GM23338 (cell line): Measurements from ENCODE around the gene RNF31. TPM values are rescaled to one million over a fixed set of nuclear protein-coding genes. Genes with fewer than 3 reads are reported as not detected.

Experiments
- ATAC-seq: fragments of 200-7000 bp; cut with Tn5 transposase; 3 replicates; pipeline ENCODE4 v1.9.1; 2020
- DNase-seq: peaks from one replicate; pipeline ENCODE4 v3.0.0-alpha.2; 2015; ENCODE audit warnings: low spot score
- H2AFZ ChIP-seq: fragments of 200-600 bp; sonication (generic); 2 replicates; pipeline ENCODE4 v1.8.0; 2016; ENCODE audit warnings: antibody characterized with exemption, mild to moderate bottlenecking, moderate library complexity
- H3F3A ChIP-seq: fragments of 200-600 bp; sonication (generic); replicated peaks from 2 replicates; pipeline ENCODE4 v1.8.0; 2017; ENCODE audit warnings: antibody characterized with exemption, mixed run types, low read depth
- H3K27ac ChIP-seq: fragments of 200-600 bp; sonication (generic); 2 replicates; pipeline ENCODE4 v1.6.1; 2016; ENCODE audit warnings: low read depth
- H3K27me3 ChIP-seq: fragments of 200-600 bp; sonication (generic); 2 replicates; pipeline ENCODE4 v1.8.0; 2016; ENCODE audit warnings: mild to moderate bottlenecking, mixed run types, moderate library complexity; ENCODE audit not compliant: insufficient read depth
- H3K36me3 ChIP-seq: fragments of 200-600 bp; sonication (generic); 2 replicates; pipeline ENCODE4 v1.8.0; 2016; ENCODE audit warnings: mild to moderate bottlenecking; ENCODE audit not compliant: insufficient read depth
- H3K4me1 ChIP-seq: fragments of 200-600 bp; sonication (generic); 2 replicates; pipeline ENCODE4 v1.8.0; 2016; ENCODE audit warnings: mild to moderate bottlenecking, moderate library complexity; ENCODE audit not compliant: insufficient read depth
- H3K4me2 ChIP-seq: fragments of 200-600 bp; sonication (generic); 2 replicates; pipeline ENCODE4 v1.7.1; 2017; ENCODE audit warnings: mixed run types
- H3K4me3 ChIP-seq: fragments of 200-600 bp; sonication (generic); 2 replicates; pipeline ENCODE4 v1.6.1; 2016; ENCODE audit warnings: mixed run types
- H3K79me2 ChIP-seq: fragments of 200-600 bp; sonication (generic); replicated peaks from 2 replicates; pipeline ENCODE4 v1.8.0; 2017; ENCODE audit warnings: mild to moderate bottlenecking; ENCODE audit not compliant: insufficient read depth
- H3K9me2 ChIP-seq: fragments of 200-600 bp; sonication (generic); 2 replicates; pipeline ENCODE4 v1.8.0; 2017; ENCODE audit not compliant: insufficient read depth
- H4K20me1 ChIP-seq: fragments of 200-600 bp; sonication (generic); replicated peaks from 2 replicates; pipeline ENCODE4 v1.8.0; 2017; ENCODE audit warnings: mild to moderate bottlenecking; ENCODE audit not compliant: insufficient read depth
- H3K27ac Mint-ChIP-seq: 2 replicates; pipeline ENCODE4 v1.8.0; 2020; ENCODE audit warnings: inconsistent platforms, mild to moderate bottlenecking, moderate library complexity, mixed read lengths
- H3K27me3 Mint-ChIP-seq: 3 replicates; pipeline ENCODE4 v1.8.0; 2022; ENCODE audit warnings: low read depth, mild to moderate bottlenecking, moderate library complexity, mixed read lengths, inconsistent platforms; ENCODE audit not compliant: insufficient read depth, poor library complexity
- H3K36me3 Mint-ChIP-seq: 3 replicates; pipeline ENCODE4 v1.8.0; 2021; ENCODE audit warnings: low read depth, mild to moderate bottlenecking, inconsistent platforms, moderate library complexity, mixed read lengths
- H3K4me1 Mint-ChIP-seq: 3 replicates; pipeline ENCODE4 v1.8.0; 2020; ENCODE audit warnings: mild to moderate bottlenecking, inconsistent platforms, mixed read lengths
- H3K4me3 Mint-ChIP-seq: 3 replicates; pipeline ENCODE4 v1.8.0; 2021; ENCODE audit warnings: moderate library complexity, mild to moderate bottlenecking, inconsistent platforms, mixed read lengths
- H3K9me3 Mint-ChIP-seq: 3 replicates; pipeline ENCODE4 v1.8.0; 2020; ENCODE audit warnings: moderate library complexity, mild to moderate bottlenecking, inconsistent platforms, mixed read lengths
- CREB1 ChIP-seq: fragments of 250-450 bp; sonication (Bioruptor Pico); IDR thresholded peaks from 2 replicates; pipeline ENCODE4 v1.5.0; 2020; ENCODE audit warnings: low read depth, mild to moderate bottlenecking, moderate library complexity
- EZH2 ChIP-seq: fragments of 200-600 bp; sonication (generic); IDR thresholded peaks from one replicate; pipeline ENCODE4 v1.8.0; 2017; ENCODE audit warnings: antibody characterized with exemption, mild to moderate bottlenecking, low read depth; ENCODE audit not compliant: unreplicated experiment
- NANOG ChIP-seq: IDR thresholded peaks from 2 replicates; pipeline ENCODE4 v1.6.1; 2016; ENCODE audit warnings: antibody characterized with exemption, borderline replicate concordance
- POLR2AphosphoS5 ChIP-seq: IDR thresholded peaks from 2 replicates; pipeline ENCODE4 v1.6.1; 2016; ENCODE audit warnings: antibody characterized with exemption, low read depth
- STAT1 ChIP-seq: IDR thresholded peaks from one replicate; pipeline ENCODE4 v1.6.1; 2016; ENCODE audit warnings: antibody characterized with exemption; ENCODE audit not compliant: unreplicated experiment
- ZNF114 ChIP-seq: fragments of 250-450 bp; sonication (Bioruptor Pico); IDR thresholded peaks from 2 replicates; pipeline ENCODE4 v1.5.0; 2020; ENCODE audit warnings: mild to moderate bottlenecking, moderate library complexity
- ZNF331 ChIP-seq: fragments of 250-450 bp; sonication (Bioruptor Pico); IDR thresholded peaks from 2 replicates; pipeline ENCODE4 v1.5.0; 2020; ENCODE audit warnings: low read depth, mild to moderate bottlenecking, moderate library complexity
- ZNF462 ChIP-seq: fragments of 250-450 bp; sonication (Bioruptor Pico); IDR thresholded peaks from 2 replicates; pipeline ENCODE4 v1.5.0; 2020; ENCODE audit warnings: mild to moderate bottlenecking, moderate library complexity
- polyA plus RNA-seq: library from polyadenylated mRNA; unstranded; fragments of >200 nt; fragmentation: Nextera tagmentation; extraction: Ambion mirVana; gene quantifications from 2 replicates; pipeline ENCODE4 v1.2.1, GENCODE V29; 2016
- total RNA-seq: library from RNA; depleted of rRNA; stranded (reverse); fragments of >200 nt; shearing (Covaris generic); gene quantifications from 2 replicates; pipeline ENCODE4 v1.2.3, GENCODE V29; 2014
- TF ChIP-seq, protein P1 (sequence below), 2 experiments: fragments of 200-600 bp in 1 of 2; sonication (generic) in 1 of 2; conservative IDR thresholded peaks; 2 replicates each; pipeline versions ENCODE4 v1.5.1 to v1.6.1; 2016 to 2017; ENCODE audit warnings: antibody characterized with exemption in 2 of 2, low read depth in 2 of 2, mild to moderate bottlenecking in 2 of 2, moderate library complexity in 1 of 2
- TF ChIP-seq, protein P2 (sequence below): IDR thresholded peaks from one replicate; pipeline ENCODE4 v1.6.1; 2018; ENCODE audit warnings: antibody characterized with exemption; ENCODE audit not compliant: unreplicated experiment

The RNF31 gene
- total and polyA plus RNA-seq, 2 experiments from 2014 or later, result 54.8 to 87.4 TPM

- Mint-ChIP-seq H3K36me3 (peaks cover 79% of the 10 kb centered on the region), H3K4me3 (no peak overlapping the region), H3K4me1 (no peaks in the 10 kb centered on the region), H3K27me3 (no peaks in the 10 kb centered on the region), H3K9me3 (no peaks in the 10 kb centered on the region; the same call in 2 of the 3 replicates), H3K27ac (no peak overlapping the region)
- Histone ChIP-seq H3F3A (peaks cover under 1% of the 10 kb centered on the region; the same call in 1 of the 2 replicates), H3K79me2 (no peaks in the 10 kb centered on the region), H2AFZ (no peak overlapping the region), H3K9me2 (no peaks in the 10 kb centered on the region), H4K20me1 (peaks cover 7% of the 10 kb centered on the region; the same call in 1 of the 2 replicates), H3K36me3 (peaks cover 26% of the 10 kb centered on the region; the same call in 1 of the 2 replicates), H3K27me3 (no peaks in the 10 kb centered on the region), H3K27ac (no peak overlapping the region), H3K4me3 (no peak overlapping the region), H3K4me1 (no peaks in the 10 kb centered on the region), H3K4me2 (no peak overlapping the region)
- DNase-seq (no peak), ATAC-seq (no peak)
- no peak for TF ChIP-seq POLR2AphosphoS5
- TF ChIP-seq ZNF331, result no peak
- TF ChIP-seq ZNF462, result no peak
- no peak for TF ChIP-seq EZH2
- TF ChIP-seq, protein P1, sequence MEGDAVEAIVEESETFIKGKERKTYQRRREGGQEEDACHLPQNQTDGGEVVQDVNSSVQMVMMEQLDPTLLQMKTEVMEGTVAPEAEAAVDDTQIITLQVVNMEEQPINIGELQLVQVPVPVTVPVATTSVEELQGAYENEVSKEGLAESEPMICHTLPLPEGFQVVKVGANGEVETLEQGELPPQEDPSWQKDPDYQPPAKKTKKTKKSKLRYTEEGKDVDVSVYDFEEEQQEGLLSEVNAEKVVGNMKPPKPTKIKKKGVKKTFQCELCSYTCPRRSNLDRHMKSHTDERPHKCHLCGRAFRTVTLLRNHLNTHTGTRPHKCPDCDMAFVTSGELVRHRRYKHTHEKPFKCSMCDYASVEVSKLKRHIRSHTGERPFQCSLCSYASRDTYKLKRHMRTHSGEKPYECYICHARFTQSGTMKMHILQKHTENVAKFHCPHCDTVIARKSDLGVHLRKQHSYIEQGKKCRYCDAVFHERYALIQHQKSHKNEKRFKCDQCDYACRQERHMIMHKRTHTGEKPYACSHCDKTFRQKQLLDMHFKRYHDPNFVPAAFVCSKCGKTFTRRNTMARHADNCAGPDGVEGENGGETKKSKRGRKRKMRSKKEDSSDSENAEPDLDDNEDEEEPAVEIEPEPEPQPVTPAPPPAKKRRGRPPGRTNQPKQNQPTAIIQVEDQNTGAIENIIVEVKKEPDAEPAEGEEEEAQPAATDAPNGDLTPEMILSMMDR (conservative IDR thresholded peaks at IDR 0.05; ENCODE audit: low read depth in 2 of 2), result no peak
- no peak for TF ChIP-seq ZNF114 (CRISPR knock-in tag)
- no peak for TF ChIP-seq CREB1 (CRISPR knock-in tag)
- TF ChIP-seq NANOG, result no peak
- TF ChIP-seq, protein P2, sequence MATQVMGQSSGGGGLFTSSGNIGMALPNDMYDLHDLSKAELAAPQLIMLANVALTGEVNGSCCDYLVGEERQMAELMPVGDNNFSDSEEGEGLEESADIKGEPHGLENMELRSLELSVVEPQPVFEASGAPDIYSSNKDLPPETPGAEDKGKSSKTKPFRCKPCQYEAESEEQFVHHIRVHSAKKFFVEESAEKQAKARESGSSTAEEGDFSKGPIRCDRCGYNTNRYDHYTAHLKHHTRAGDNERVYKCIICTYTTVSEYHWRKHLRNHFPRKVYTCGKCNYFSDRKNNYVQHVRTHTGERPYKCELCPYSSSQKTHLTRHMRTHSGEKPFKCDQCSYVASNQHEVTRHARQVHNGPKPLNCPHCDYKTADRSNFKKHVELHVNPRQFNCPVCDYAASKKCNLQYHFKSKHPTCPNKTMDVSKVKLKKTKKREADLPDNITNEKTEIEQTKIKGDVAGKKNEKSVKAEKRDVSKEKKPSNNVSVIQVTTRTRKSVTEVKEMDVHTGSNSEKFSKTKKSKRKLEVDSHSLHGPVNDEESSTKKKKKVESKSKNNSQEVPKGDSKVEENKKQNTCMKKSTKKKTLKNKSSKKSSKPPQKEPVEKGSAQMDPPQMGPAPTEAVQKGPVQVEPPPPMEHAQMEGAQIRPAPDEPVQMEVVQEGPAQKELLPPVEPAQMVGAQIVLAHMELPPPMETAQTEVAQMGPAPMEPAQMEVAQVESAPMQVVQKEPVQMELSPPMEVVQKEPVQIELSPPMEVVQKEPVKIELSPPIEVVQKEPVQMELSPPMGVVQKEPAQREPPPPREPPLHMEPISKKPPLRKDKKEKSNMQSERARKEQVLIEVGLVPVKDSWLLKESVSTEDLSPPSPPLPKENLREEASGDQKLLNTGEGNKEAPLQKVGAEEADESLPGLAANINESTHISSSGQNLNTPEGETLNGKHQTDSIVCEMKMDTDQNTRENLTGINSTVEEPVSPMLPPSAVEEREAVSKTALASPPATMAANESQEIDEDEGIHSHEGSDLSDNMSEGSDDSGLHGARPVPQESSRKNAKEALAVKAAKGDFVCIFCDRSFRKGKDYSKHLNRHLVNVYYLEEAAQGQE, result no peak
- TF ChIP-seq STAT1, result no peak
Measured at GRCh38 chr14:24155100-24155499, 7.8 kb downstream of the RNF31 start.
